Common myeloid progenitor, CD34-positive (primary cell): Measurements from ENCODE around the gene GAK.

Experiments
- CTCF ChIA-PET: fragments of 350-600 bp; sonication (Branson Sonifier 250); formaldehyde crosslinking; loops from one replicate; lab custom pipeline; 2021; ENCODE audit warnings: antibody characterized with exemption; lab: Charles Lee
- POLR2A ChIA-PET: fragments of 350-600 bp; sonication (Branson Sonifier 250); formaldehyde crosslinking; loops from one replicate; lab custom pipeline; 2021; ENCODE audit warnings: antibody characterized with exemption; lab: Charles Lee
- DNase-seq, 3 donors: peaks; one replicate each; pipeline versions ENCODE4 v3.0.0 to v3.0.0-alpha.2; 2013
- H3K27ac ChIP-seq, 2 experiments: 1 replicate in 1 of 2; 2 replicates in 1 of 2; pipeline ENCODE4 v1.7.0; 2013; ENCODE audit warnings: inconsistent platforms in 2 of 2, low read length in 2 of 2, mild to moderate bottlenecking in 2 of 2, low read depth in 1 of 2, moderate library complexity in 1 of 2; ENCODE audit not compliant: severe bottlenecking in 2 of 2, insufficient read depth in 1 of 2, poor library complexity in 1 of 2
- H3K27me3 ChIP-seq, 5 experiments: replicated peaks in 2 of 5; 1 replicate in 3 of 5; 2 replicates in 2 of 5; pipeline versions ENCODE4 v1.6.1 to v1.7.0; 2013; ENCODE audit warnings: low read length in 4 of 5, mild to moderate bottlenecking in 2 of 5, moderate library complexity in 2 of 5, inconsistent platforms in 1 of 5; ENCODE audit not compliant: insufficient read depth in 5 of 5, control insufficient read depth in 4 of 5
- H3K36me3 ChIP-seq, 4 experiments: 1 replicate in 2 of 4; 2 replicates in 2 of 4; pipeline versions ENCODE4 v1.6.1 to v1.7.0; 2013; ENCODE audit warnings: low read length in 3 of 4, control low read depth in 1 of 4, mild to moderate bottlenecking in 1 of 4; ENCODE audit not compliant: control insufficient read depth in 4 of 4, insufficient read depth in 4 of 4
- H3K4me1 ChIP-seq, 4 experiments: 1 replicate in 3 of 4; 2 replicates in 1 of 4; pipeline versions ENCODE4 v1.6.1 to v1.7.1; 2013; ENCODE audit warnings: low read length in 3 of 4, mild to moderate bottlenecking in 3 of 4, control low read depth in 1 of 4, inconsistent platforms in 1 of 4, moderate library complexity in 1 of 4; ENCODE audit not compliant: control insufficient read depth in 4 of 4, insufficient read depth in 4 of 4; ENCODE audit errors: control extremely low read depth in 1 of 4
- H3K4me3 ChIP-seq, 7 experiments: 1 replicate in 4 of 7; 2 replicates in 3 of 7; pipeline versions ENCODE4 v1.5.1 to v1.7.0; 2013; ENCODE audit warnings: mild to moderate bottlenecking in 7 of 7, low read length in 6 of 7, moderate library complexity in 6 of 7, inconsistent platforms in 2 of 7, low read depth in 2 of 7, control low read depth in 1 of 7; ENCODE audit not compliant: insufficient read depth in 4 of 7, control insufficient read depth in 1 of 7; ENCODE audit errors: extremely low read depth in 1 of 7
- H3K9me3 ChIP-seq, 5 experiments: 1 replicate in 4 of 5; 2 replicates in 1 of 5; pipeline versions ENCODE4 v1.6.1 to v1.7.1; 2013; ENCODE audit warnings: low read length in 4 of 5, mild to moderate bottlenecking in 2 of 5, inconsistent platforms in 1 of 5, low read depth in 1 of 5, moderate library complexity in 1 of 5; ENCODE audit not compliant: control insufficient read depth in 4 of 5, insufficient read depth in 2 of 5; ENCODE audit errors: control extremely low read depth in 1 of 5
- WGBS: methylation state at CpG from one replicate; pipeline ENCODE4 v1.1.5; 2013; ENCODE audit not compliant: insufficient coverage; 5-methylcytosine and 5-hydroxymethylcytosine counted together

Gene GAK

DNA sequence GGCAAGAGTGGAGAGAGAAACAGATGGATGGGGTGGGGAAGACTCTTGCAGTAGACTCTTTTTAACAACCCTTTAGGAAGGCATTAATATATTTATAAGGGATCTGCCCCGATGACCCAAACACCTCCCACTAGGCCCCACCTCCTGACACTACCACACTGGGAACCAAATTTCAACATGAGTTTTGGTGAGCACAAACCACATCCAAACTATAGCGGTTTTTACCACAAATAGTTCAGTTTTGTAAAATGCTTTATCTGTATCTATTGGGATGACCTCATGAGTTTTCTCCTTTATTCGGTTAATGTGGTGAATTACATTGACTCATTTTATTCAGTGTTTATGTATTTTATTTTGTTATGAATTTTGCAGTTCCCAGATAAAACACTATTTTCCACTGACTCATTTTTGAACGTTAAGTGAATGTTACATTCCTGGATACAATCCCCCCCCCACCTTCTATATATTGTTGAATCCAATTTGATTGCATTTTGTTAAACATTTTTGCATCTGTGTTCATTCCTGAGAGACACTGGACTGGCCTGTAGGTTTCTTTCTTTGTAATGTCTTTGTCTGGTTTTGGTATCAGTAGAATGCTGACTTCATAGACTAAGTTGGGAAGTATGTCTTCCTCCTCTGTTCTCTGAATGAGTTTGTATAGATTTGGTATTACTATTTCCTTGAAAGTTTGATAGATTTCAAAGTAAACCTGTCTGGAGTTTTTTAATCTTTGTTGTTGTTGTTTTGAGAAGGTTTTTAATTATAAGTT is 92.3 kb downstream of the GAK start:
- CTCF ChIA-PET = no interaction called here
- POLR2A ChIA-PET = no interaction called here
- WGBS = no CpG with 5 or more reads among the region's 4 CpGs
- DNase-seq = no peak
- Histone ChIP-seq H3K36me3 (peaks cover 0 to 3% (median 1%) of the 10 kb centered on the region in 4 experiments), H3K4me1 (no peaks in the 10 kb centered on the region), H3K9me3 (peaks cover 4 to 36% (median 20%) of the 10 kb centered on the region in 5 experiments), H3K27me3 (no peaks in the 10 kb centered on the region), H3K27ac (no peak overlapping the region), H3K4me3 (no peak overlapping the region)

DNA sequence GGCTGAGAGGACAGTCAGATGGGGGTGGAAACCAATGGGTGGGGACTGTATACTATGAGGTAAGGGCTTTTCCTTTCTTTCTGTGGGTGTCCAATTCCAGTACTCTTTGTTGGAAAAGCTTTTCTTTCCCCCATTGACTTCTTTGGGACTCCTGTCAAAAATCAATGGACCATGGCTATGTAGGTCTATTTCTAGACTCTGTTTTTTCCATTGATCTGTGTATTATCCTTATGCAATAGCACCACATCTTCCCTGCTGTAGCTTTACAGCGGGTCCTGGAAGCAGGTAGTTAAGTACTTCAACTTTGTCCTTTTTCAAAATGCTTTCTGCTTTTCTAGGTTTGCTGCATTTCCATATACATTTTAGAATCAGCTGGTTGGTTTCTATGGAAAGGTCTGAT is 94.3 kb downstream of the GAK start:
- peaks cover 0 to 9% (median 0%) of the 10 kb centered on the region in 5 experiments for H3K27me3 ChIP-seq
- no peak for DNase-seq
- ChIA-PET POLR2A (no interaction called here), CTCF (interaction anchor here (1.1 kb wide), 1 partner anchor 13 kb away, joined by 3 read pairs; no protein-coding TSS in a partner anchor)
- no peak overlapping the region for H3K4me3 ChIP-seq
- no peak overlapping the region for H3K27ac ChIP-seq
- H3K9me3 ChIP-seq = peaks cover 4 to 29% (median 16%) of the 10 kb centered on the region in 5 experiments
- H3K36me3 ChIP-seq = peaks cover 0 to 3% (median 0%) of the 10 kb centered on the region in 4 experiments
- 100% methylated on average over 1 of the region's 1 CpG for WGBS
- peaks cover 0 to 9% (median 2%) of the 10 kb centered on the region in 4 experiments for H3K4me1 ChIP-seq

DNA sequence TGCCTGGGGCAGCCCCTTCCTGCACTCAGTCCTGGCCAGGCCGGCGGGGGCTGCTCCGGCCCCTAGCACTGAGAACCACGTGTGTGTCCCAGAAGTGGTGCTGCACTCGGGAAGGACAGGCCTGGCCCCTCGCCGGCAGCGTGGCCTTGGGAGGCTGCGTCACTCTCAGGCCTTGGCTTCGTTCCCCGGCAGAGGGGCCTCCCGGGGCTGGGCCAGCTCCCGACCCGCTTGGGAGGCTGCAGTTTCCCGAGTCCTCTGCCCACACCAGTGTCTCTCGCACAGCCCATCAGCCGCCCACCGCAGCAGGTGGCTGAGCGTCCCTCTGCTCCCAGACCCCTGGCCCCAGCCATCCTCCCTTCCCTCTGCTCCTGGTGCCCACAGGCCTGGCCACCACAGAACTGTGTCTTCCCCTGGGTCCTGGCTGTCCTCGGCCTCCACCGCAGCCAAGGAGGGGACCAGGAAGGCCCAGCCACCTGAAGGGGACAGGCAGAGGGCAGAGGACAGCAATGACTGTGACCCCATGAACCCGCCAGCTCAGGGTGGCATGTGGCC is 95.3 kb downstream of the GAK start:
- no peak overlapping the region for H3K27ac ChIP-seq
- H3K4me3 ChIP-seq = no peak overlapping the region
- peaks cover 4 to 33% (median 14%) of the 10 kb centered on the region in 5 experiments for H3K9me3 ChIP-seq
- 96% methylated on average over 22 of the region's 22 CpGs for WGBS
- ChIA-PET CTCF (interaction anchor here (1.1 kb wide), 1 partner anchor 14 kb away, joined by 3 read pairs; no protein-coding TSS in a partner anchor), POLR2A (no interaction called here)
- peaks cover 0 to 10% (median 2%) of the 10 kb centered on the region in 4 experiments for H3K4me1 ChIP-seq
- no peak for DNase-seq
- peaks cover 0 to 16% (median 0%) of the 10 kb centered on the region in 5 experiments for H3K27me3 ChIP-seq
- H3K36me3 ChIP-seq = no peaks in the 10 kb centered on the region

DNA sequence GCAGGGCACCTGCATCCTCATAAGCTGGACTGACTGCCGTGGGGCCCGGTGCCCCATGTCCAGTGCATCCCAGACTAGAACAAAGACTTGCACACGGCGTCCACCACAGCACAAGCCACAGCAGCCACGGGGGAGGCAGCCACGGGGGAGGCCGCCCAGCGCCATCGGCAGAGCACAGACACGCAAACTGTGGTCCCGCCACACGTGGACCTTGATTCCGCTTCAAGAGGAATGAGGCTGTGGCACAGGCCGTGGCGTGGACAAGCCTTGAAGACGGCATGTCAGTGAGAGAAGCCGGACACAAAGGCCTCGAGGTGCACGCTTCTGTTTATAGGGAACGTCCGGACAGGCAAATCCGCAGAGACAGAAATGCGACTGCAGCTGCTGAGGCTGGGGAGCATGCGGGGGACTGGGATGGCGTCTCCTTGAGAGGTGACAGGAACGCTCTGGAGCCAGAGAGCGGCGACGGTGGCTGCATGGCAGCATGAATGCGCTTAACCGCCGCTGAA is 96.1 kb downstream of the GAK start:
- Histone ChIP-seq H3K4me1 (peaks cover 0 to 10% (median 2%) of the 10 kb centered on the region in 4 experiments), H3K36me3 (no peaks in the 10 kb centered on the region), H3K9me3 (peaks cover 4 to 37% (median 21%) of the 10 kb centered on the region in 5 experiments), H3K27ac (no peak overlapping the region), H3K27me3 (peaks cover 0 to 23% (median 0%) of the 10 kb centered on the region in 5 experiments), H3K4me3 (no peak overlapping the region)
- ChIA-PET CTCF (no interaction called here), POLR2A (no interaction called here)
- DNase-seq = no peak
- 97% methylated on average over 27 of the region's 32 CpGs for WGBS

DNA sequence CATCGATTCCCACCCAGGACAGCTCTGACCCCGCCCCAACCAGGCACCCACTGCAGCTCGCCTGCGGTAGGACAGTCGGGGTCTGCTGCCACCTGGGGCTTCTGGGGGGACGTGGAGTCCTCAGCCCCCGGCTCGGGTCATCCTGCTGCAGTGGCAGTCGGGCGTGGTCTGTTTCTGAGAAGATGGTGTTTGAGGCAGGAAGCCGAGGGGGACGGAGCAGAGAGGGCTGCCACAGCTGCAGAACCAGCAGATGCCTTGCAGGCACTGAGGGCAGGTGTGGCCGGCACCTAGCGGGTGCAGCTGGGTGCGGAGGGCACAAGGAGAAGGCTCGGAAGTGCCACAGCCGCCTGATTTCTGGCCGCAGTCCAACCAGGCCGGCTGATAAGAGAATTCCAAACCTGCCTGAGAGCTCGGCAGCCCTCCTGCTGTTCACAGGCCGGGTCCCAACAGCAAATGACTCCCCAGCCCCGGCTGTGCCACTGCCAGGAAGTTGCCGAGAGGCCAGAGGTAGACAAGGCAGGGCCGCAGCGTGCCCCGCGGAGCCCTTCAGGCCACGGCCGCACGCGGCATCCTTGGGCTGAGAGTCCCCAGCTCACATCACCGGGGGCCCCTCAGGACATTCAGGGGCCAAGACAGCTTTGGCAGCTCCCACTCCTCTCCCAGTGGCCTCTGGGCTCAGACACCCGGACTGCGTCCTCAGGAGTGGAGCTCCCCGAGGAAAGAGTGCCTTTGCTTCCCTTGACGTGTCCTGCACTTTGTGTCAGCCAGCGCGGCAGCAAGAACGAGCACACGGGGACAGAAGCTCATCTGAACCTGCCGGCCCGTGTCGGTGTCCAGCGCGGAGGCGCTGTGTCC is 96.7 kb downstream of the GAK start:
- H3K4me3 ChIP-seq = no peak overlapping the region
- H3K27ac ChIP-seq = no peak overlapping the region
- WGBS = 95% methylated on average over 44 of the region's 46 CpGs
- H3K9me3 ChIP-seq = peaks cover 4 to 37% (median 21%) of the 10 kb centered on the region in 5 experiments
- peaks cover 0 to 30% (median 0%) of the 10 kb centered on the region in 5 experiments for H3K27me3 ChIP-seq
- DNase-seq = no peak
- ChIA-PET POLR2A (no interaction called here), CTCF (no interaction called here)
- H3K4me1 ChIP-seq = peaks cover 0 to 10% (median 2%) of the 10 kb centered on the region in 4 experiments
- no peaks in the 10 kb centered on the region for H3K36me3 ChIP-seq

DNA sequence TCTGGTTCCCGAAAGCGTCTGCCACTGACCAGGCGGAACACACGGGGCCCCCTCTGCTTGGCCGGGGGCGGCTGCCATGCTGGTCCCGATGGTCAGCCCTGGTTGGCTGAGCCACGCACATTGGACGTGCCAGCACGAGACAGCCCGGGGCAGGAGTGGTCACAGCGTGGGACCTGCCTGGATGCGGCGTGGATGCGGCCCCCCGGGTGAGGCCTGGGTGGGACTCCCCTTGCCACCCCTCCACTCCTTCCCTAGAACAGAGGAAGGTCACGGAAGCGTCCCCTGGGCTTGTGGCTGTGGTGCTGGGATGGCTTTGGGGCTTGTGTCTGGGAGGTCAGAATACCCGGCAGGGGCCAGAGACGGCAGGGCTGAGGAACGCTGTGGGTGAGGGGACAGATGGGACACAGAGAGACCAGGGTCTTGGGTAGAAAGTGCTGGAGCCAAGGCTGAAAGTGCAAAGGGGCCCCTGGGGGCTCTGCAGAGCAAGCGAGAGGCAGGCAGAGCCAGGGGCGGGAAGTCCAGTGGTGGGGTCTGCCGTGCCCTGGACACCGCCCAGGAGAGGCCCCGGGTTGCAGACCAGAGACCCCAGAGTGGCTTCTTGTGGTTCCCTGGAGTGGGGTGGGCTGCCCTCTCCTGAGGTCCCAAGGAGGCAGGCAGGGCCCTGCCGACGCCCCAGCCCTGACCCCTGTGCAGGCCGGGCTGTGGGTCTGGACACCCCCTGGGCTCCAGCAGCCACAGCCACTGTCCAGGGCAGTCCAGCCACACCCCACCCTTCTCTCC is 97.6 kb downstream of the GAK start:
- peaks cover 0 to 38% (median 0%) of the 10 kb centered on the region in 5 experiments for H3K27me3 ChIP-seq
- no peak for DNase-seq
- H3K36me3 ChIP-seq = no peaks in the 10 kb centered on the region
- 96% methylated on average over 26 of the region's 29 CpGs for WGBS
- H3K9me3 ChIP-seq = peaks cover 2 to 35% (median 21%) of the 10 kb centered on the region in 5 experiments
- H3K27ac ChIP-seq = no peak overlapping the region
- no peak overlapping the region for H3K4me3 ChIP-seq
- ChIA-PET CTCF (no interaction called here), POLR2A (no interaction called here)
- H3K4me1 ChIP-seq = peaks cover 0 to 10% (median 2%) of the 10 kb centered on the region in 4 experiments
